HG02610 (cell line): Measurements from ENCODE around the gene TMEM242.
"Not testable (repeated sequence)": the region's sequence is repeated elsewhere in the genome, so short reads cannot be mapped to it uniquely, and the experiment has no call there.

Experiments
- ATAC-seq: cut with Tn5 transposase; IDR thresholded peaks from one replicate; pipeline ENCODE4 v1.9.1; 2021; ENCODE audit warnings: mild to moderate bottlenecking, moderate library complexity; ENCODE audit not compliant: unreplicated experiment

The TMEM242 gene

GRCh38 chr6:157325069-157325805 lies 1.9 kb upstream of the TMEM242 start:
- ATAC-seq: no peak

- peak; percentile 12 for ATAC-seq
These were observed 614 bp upstream of the TMEM242 start for GRCh38 chr6:157323966-157324300.

GRCh38 chr6:157322792-157323254 lies 496 bp downstream of the TMEM242 start:
- ATAC-seq: no peak

- no peak for ATAC-seq
These were observed 6.2 kb downstream of the TMEM242 start for GRCh38 chr6:157316871-157317814.

- ATAC-seq: peak; percentile 85
These were observed 8.5 kb downstream of the TMEM242 start for GRCh38 chr6:157314705-157315321.

GRCh38 chr6:157313531-157314467 lies 9.5 kb downstream of the TMEM242 start:
- no peak for ATAC-seq

GRCh38 chr6:157312757-157313156 lies 10.6 kb downstream of the TMEM242 start:
- no peak for ATAC-seq

- ATAC-seq: not testable (repeated sequence)
These were observed 12.6 kb downstream of the TMEM242 start for GRCh38 chr6:157310693-157311092.

GRCh38 chr6:157307661-157308060 lies 15.7 kb downstream of the TMEM242 start:
- no peak for ATAC-seq

GRCh38 chr6:157305670-157306653 lies 17.4 kb downstream of the TMEM242 start:
- ATAC-seq: no peak

GRCh38 chr6:157304899-157305663 lies 18.2 kb downstream of the TMEM242 start:
- peak; percentile 52 for ATAC-seq

- ATAC-seq: no peak
These were observed 20.6 kb downstream of the TMEM242 start for GRCh38 chr6:157302736-157303135.

- no peak for ATAC-seq
These were observed 22.9 kb downstream of the TMEM242 start for GRCh38 chr6:157300436-157300835.

- ATAC-seq: no peak
These were observed 23.3 kb downstream of the TMEM242 start for GRCh38 chr6:157300006-157300405.

GRCh38 chr6:157298216-157298724 lies 25.0 kb downstream of the TMEM242 start:
- no peak for ATAC-seq

- no peak for ATAC-seq
These were observed 28.7 kb downstream of the TMEM242 start for GRCh38 chr6:157294654-157295053.

GRCh38 chr6:157293780-157294179 lies 29.5 kb downstream of the TMEM242 start:
- no peak for ATAC-seq

- no peak for ATAC-seq
These were observed 31.1 kb downstream of the TMEM242 start for GRCh38 chr6:157292202-157292601.
